ENCODE results near the gene NTSR2.

The NTSR2 gene

DNA sequence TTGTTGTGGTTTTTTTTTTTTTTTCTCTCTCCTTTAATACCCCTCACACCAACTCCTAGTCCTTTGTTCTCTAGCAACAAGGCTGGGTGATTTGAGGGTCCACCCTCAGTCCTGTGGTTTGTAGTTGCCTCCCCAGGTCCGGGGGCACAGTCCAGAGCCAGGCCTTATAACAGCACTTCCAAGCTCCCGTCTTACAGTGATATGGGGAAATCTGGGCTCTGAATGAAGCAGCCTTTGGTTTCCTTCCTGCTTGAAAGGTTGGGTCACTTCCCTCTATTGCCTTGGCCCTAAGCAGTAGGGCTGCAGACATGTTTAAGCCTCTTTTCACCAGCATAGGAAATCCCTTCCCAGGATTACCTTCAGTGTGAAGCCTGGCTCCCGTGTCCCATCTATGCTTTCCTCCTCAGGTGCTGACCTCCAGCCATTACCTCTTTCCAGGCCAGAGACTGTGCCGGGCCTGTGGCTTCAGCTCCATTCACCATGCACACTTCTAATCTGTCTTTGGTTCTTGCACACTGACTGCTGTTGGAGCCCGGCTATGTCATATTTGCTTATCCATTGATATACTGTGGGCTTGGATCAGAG is 21.2 kb upstream of the NTSR2 start:
- Mint-ChIP-seq H3K27me3 (ENCODE audit: low read depth) (peaks cover 18% of the 10 kb centered on the region), H3K27ac (no peak overlapping the region), H3K36me3 (ENCODE audit: low read depth) (no peaks in the 10 kb centered on the region), H3K4me3 (no peak overlapping the region), H3K4me1 (ENCODE audit: low read depth) (peaks cover 12% of the 10 kb centered on the region), H3K9me3 (no peaks in the 10 kb centered on the region)
- DNase-seq (ENCODE audit: low spot score) = no peak

DNA sequence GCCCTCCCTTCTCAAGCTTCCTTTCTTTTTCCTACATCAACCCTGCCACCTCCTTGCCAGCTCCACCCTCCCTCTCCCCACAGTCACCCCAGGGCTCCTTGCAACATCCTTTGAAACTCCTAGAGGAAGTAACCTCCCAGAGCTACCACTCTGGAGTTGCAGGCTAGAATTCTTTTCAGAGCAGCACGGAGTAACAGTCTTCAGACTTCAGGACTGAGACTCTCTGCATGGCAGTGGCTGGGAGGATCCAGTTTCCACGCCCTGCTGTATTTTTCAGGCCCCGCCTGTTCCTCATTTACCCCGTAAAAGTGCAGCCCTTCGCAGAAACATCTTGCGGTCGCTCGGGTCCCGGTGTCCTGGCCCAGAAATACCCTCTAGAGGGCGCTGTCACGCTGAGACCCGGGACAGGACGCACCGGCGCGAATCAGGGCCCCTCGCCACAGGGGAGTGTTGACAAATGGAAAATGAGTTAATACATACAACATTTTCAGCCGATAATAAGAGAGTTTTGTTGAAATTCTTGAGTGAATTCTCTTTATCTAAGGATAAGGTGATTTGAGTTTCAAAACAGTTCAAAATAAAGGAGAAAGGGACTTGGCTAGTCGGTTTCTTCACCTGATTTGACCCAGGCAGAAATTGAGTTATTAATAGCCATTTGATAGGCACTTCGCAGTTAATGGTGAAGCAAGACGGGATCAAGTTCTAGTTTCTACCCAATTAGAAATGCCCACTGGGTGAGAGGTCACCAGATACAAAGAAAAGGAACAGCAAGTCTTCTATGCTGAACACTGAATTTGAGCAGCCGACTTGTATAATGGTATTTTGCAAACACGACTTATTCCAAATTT is 18.5 kb upstream of the NTSR2 start:
- H3K27me3 Mint-ChIP-seq (ENCODE audit: low read depth) = peaks cover 32% of the 10 kb centered on the region
- H3K9me3 Mint-ChIP-seq = no peaks in the 10 kb centered on the region
- H3K27ac Mint-ChIP-seq = peak overlapping the region; percentile 3
- H3K4me3 Mint-ChIP-seq = peak overlapping the region; percentile 76
- H3K4me1 Mint-ChIP-seq (ENCODE audit: low read depth) = peaks cover 12% of the 10 kb centered on the region
- no peaks in the 10 kb centered on the region for H3K36me3 Mint-ChIP-seq (ENCODE audit: low read depth)
- DNase-seq (ENCODE audit: low spot score) = peak; percentile 79

DNA sequence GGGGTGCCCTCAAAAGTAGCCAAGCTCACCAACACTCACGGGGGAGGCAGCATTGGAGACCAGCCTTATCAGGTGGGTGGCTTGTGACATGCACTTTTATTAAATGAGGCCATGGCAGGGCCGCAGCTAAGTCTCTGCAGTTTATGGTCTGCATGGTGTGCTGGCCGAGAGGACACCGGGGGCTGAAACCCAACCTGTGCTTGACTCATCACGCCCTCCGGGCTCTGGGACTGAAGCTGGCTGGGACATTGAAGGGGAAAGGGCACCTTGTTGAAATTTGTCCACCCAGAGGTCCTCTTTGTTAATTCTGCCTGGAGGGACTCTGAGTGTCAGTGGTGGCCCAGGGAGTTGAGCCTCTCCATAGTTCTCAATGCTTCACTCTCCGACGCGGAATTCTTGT is 17.7 kb upstream of the NTSR2 start:
- no peak for DNase-seq (ENCODE audit: low spot score)
- Mint-ChIP-seq H3K4me1 (ENCODE audit: low read depth) (peaks cover 11% of the 10 kb centered on the region), H3K27ac (no peak overlapping the region), H3K9me3 (no peaks in the 10 kb centered on the region), H3K4me3 (peak overlapping the region; percentile 76), H3K27me3 (ENCODE audit: low read depth) (peaks cover 35% of the 10 kb centered on the region), H3K36me3 (ENCODE audit: low read depth) (no peaks in the 10 kb centered on the region)

DNA sequence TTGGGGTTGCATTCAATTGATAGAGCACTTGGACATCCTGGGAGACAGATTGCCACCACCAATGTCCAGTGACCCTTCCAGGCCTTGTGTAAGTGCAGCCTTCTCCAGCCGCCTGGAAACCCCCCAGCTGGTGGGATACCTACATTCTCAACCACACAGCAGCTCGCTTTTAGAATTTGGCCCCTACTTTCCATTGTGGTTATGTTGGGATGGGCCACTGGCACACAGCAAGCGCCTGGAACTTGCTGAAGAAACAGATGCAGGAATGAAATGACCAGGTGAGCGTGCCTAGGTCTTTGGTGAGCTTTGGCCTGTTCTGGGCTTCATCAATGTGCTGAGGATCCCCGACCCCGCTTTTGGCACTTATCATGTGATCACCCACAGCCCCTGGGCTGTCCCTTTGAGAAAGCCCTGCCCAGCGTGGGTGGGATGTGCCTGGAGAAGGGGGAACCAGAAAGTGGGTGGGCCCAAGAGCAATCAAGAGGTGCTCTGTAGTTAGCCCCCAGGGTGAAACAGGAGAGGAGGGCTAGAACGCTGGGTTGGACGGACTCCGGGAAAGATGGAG is 16.0 kb upstream of the NTSR2 start:
- H3K27ac Mint-ChIP-seq = no peak overlapping the region
- H3K36me3 Mint-ChIP-seq (ENCODE audit: low read depth) = no peaks in the 10 kb centered on the region
- H3K4me3 Mint-ChIP-seq = no peak overlapping the region
- H3K27me3 Mint-ChIP-seq (ENCODE audit: low read depth) = peaks cover 38% of the 10 kb centered on the region
- H3K9me3 Mint-ChIP-seq = no peaks in the 10 kb centered on the region
- H3K4me1 Mint-ChIP-seq (ENCODE audit: low read depth) = peaks cover 16% of the 10 kb centered on the region
- DNase-seq (ENCODE audit: low spot score) = no peak

- no peak for DNase-seq (ENCODE audit: low spot score)
- H3K27me3 Mint-ChIP-seq (ENCODE audit: low read depth) = peaks cover 41% of the 10 kb centered on the region
- H3K36me3 Mint-ChIP-seq (ENCODE audit: low read depth) = no peaks in the 10 kb centered on the region
- H3K27ac Mint-ChIP-seq = no peak overlapping the region
- no peaks in the 10 kb centered on the region for H3K9me3 Mint-ChIP-seq
- H3K4me1 Mint-ChIP-seq (ENCODE audit: low read depth) = peaks cover 16% of the 10 kb centered on the region
- no peak overlapping the region for H3K4me3 Mint-ChIP-seq
Observed at GRCh38 chr2:11684894-11685460, 15.0 kb upstream of the NTSR2 start.

DNA sequence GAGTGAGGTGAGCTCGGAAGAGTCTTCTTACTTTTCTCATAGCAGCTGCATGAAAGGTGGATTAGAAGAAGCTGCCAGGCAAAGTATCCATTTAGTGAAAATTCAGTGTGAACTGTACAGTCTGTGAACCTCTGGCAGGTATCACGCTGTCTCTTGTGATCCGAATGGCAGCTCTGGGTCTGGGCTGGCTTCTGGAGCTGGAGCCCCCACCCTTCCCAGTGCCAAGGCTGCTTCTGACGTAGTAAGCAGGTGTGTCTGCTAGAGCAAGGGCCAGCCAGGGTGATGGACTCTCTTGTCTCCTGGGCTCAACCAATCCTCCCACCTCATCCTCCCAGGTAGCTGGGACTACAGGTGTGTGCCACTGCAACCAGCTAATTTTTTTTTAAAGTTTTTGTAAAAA is 14.0 kb upstream of the NTSR2 start:
- H3K4me1 Mint-ChIP-seq (ENCODE audit: low read depth) = peaks cover 16% of the 10 kb centered on the region
- no peak overlapping the region for H3K4me3 Mint-ChIP-seq
- H3K36me3 Mint-ChIP-seq (ENCODE audit: low read depth) = no peaks in the 10 kb centered on the region
- H3K27me3 Mint-ChIP-seq (ENCODE audit: low read depth) = peaks cover 46% of the 10 kb centered on the region
- H3K27ac Mint-ChIP-seq = no peak overlapping the region
- H3K9me3 Mint-ChIP-seq = no peaks in the 10 kb centered on the region
- no peak for DNase-seq (ENCODE audit: low spot score)

DNA sequence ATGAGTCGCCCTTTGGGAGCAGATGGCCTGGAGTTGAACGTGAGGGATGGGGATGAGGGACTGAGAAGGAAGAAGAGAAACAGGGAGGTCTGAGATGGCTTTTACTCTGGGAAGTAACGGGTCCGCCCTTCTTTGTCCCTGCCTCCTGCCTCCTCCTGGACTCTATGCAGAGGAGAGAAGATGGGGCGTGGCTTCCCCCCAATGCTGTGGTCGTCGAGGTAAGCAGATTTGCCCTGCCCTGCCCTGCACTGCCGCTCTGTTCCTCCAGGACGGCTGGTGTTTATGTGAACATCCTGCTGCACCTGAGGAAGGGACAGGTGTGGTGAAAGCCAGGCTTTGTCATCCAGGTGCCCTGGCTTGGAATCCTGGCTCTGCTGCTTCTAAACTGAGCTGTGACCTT is 13.5 kb upstream of the NTSR2 start:
- Mint-ChIP-seq H3K27me3 (ENCODE audit: low read depth) (peaks cover 46% of the 10 kb centered on the region), H3K9me3 (no peaks in the 10 kb centered on the region), H3K4me1 (ENCODE audit: low read depth) (peaks cover 13% of the 10 kb centered on the region), H3K36me3 (ENCODE audit: low read depth) (no peaks in the 10 kb centered on the region), H3K4me3 (no peak overlapping the region), H3K27ac (no peak overlapping the region)
- no peak for DNase-seq (ENCODE audit: low spot score)

GRCh38 chr2:11682590-11682915 is 12.6 kb upstream of the NTSR2 start:
- peaks cover 8% of the 10 kb centered on the region for H3K4me1 Mint-ChIP-seq (ENCODE audit: low read depth)
- H3K27ac Mint-ChIP-seq = no peak overlapping the region
- no peaks in the 10 kb centered on the region for H3K36me3 Mint-ChIP-seq (ENCODE audit: low read depth)
- peaks cover 46% of the 10 kb centered on the region for H3K27me3 Mint-ChIP-seq (ENCODE audit: low read depth)
- no peaks in the 10 kb centered on the region for H3K9me3 Mint-ChIP-seq
- no peak for DNase-seq (ENCODE audit: low spot score)
- H3K4me3 Mint-ChIP-seq = no peak overlapping the region

GRCh38 chr2:11681722-11682589 is 12.0 kb upstream of the NTSR2 start:
- H3K4me1 Mint-ChIP-seq (ENCODE audit: low read depth) = peaks cover 5% of the 10 kb centered on the region
- no peaks in the 10 kb centered on the region for H3K9me3 Mint-ChIP-seq
- no peaks in the 10 kb centered on the region for H3K36me3 Mint-ChIP-seq (ENCODE audit: low read depth)
- no peak overlapping the region for H3K4me3 Mint-ChIP-seq
- H3K27ac Mint-ChIP-seq = peak overlapping the region; percentile 39
- H3K27me3 Mint-ChIP-seq (ENCODE audit: low read depth) = peaks cover 44% of the 10 kb centered on the region
- DNase-seq (ENCODE audit: low spot score) = peak; percentile 27

GRCh38 chr2:11680901-11681721 is 11.1 kb upstream of the NTSR2 start:
- H3K36me3 Mint-ChIP-seq (ENCODE audit: low read depth) = no peaks in the 10 kb centered on the region
- peaks cover 5% of the 10 kb centered on the region for H3K4me1 Mint-ChIP-seq (ENCODE audit: low read depth)
- H3K27ac Mint-ChIP-seq = no peak overlapping the region
- H3K9me3 Mint-ChIP-seq = no peaks in the 10 kb centered on the region
- H3K27me3 Mint-ChIP-seq (ENCODE audit: low read depth) = peaks cover 43% of the 10 kb centered on the region
- DNase-seq (ENCODE audit: low spot score) = no peak
- no peak overlapping the region for H3K4me3 Mint-ChIP-seq

GRCh38 chr2:11680182-11680900 is 10.3 kb upstream of the NTSR2 start:
- H3K4me3 Mint-ChIP-seq = no peak overlapping the region

GRCh38 chr2:11679486-11680181 is 9.6 kb upstream of the NTSR2 start:
- Mint-ChIP-seq H3K36me3 (ENCODE audit: low read depth) (no peaks in the 10 kb centered on the region), H3K9me3 (no peaks in the 10 kb centered on the region), H3K4me1 (ENCODE audit: low read depth) (peaks cover 5% of the 10 kb centered on the region), H3K27ac (no peak overlapping the region), H3K4me3 (no peak overlapping the region), H3K27me3 (ENCODE audit: low read depth) (peaks cover 46% of the 10 kb centered on the region)
- DNase-seq (ENCODE audit: low spot score) = no peak

More at GRCh38 chr2:11680182-11680900, 10.3 kb upstream of the NTSR2 start:
- H3K9me3 Mint-ChIP-seq = no peaks in the 10 kb centered on the region
- no peaks in the 10 kb centered on the region for H3K36me3 Mint-ChIP-seq (ENCODE audit: low read depth)
- H3K27me3 Mint-ChIP-seq (ENCODE audit: low read depth) = peaks cover 46% of the 10 kb centered on the region
- no peak overlapping the region for H3K27ac Mint-ChIP-seq
- peaks cover 5% of the 10 kb centered on the region for H3K4me1 Mint-ChIP-seq (ENCODE audit: low read depth)
- no peak for DNase-seq (ENCODE audit: low spot score)

Measured in T-helper 2 cell treated with Interferon-gamma antibody and Interleukin-4, amounts not matched to agents 5 μg/mL and 100 μg/mL, for 36 hours (primary cell).